RCC 7860 (cell line): Measurements from ENCODE around the gene PHKB.
A peak's percentile ranks its signal among the peaks of the same experiment; 100 is the strongest.
"Not testable (repeated sequence)": the region's sequence is repeated elsewhere in the genome, so short reads cannot be mapped to it uniquely, and the experiment has no call there.

Source experiments
- DNase-seq: peaks from one replicate; pipeline ENCODE4 v3.0.0-alpha.2; 2015; ENCODE audit warnings: low spot score
- FAIRE-seq: peaks from 2 replicates; lab custom pipeline; 2012; peaks lifted over from hg19 to GRCh38; lab: Jason Lieb, UNC

PHKB gene

DNA sequence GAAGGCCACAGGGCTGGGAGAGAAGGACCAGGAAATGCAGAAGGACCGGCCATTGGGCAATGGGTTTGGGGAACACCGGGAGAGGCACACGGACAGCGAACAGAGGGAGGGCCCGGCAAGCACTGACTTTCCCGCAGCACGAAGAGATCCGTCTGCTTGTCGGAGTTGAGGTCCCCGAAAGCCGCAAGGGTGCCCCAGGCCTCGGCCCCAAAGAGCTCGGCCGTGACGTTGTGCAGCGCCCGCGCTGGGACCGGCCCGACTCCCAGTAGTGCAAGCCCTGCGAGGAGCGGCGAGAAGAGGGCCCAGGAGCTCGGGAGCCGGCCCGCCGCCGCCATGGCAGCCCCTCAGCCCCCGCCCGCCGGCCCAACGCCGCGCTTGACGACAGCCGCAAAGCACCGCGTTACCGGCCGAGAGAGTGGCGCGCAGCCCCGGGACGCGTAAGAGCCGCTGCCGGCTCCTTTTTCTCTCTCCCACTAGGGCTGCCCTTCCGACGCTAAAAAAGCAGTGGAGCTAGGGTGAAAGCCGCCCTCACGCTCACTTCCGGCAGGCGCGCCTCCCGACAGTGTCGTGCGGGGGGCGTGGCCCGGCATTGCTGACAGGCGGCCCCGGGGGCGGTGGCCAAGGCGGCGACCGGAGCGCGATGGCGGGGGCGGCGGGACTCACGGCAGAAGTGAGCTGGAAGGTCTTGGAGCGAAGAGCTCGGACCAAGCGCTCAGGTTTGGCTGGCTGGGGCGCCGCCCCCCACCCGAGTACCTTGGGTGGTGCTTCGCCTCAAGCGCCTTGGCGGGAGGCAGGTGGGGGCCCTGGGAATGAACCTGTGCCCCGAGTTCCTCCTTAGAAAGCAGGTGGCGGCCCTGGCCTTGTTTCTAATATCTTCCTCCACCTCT is at the start of gene PHKB, which contains the start of gene ITFG1:
PHKB (plus strand) TSS at position 621 of the 887 bp plus-strand sequence; CDS start at position 641, 20 bp downstream.
ITFG1 (minus strand) TSS at position 353 of the 887 bp plus-strand sequence; CDS start at position 335, 18 bp downstream.
- FAIRE-seq, result no peak
- peak; percentile 80 for DNase-seq

DNA sequence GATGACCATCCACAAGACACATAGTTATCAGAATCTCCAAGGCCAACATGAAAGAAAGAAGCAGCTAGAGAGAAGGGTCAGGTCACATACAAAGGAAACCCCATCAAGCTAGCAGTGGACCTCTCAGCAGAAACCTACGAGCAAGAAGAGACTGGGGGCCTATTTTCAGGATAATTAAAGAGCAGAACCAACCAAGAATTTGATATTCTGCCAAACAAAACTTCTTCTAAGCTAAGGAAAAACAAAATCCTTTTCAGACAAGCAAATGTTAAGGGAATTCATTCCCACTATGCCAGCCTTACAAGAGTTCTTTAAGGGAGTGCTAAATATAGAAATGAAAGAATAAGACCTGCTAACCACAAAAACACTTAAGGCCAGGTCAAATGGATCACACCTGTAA is 48.1 kb upstream of the PHKB start:
- DNase-seq (no peak), FAIRE-seq (no peak)

DNA sequence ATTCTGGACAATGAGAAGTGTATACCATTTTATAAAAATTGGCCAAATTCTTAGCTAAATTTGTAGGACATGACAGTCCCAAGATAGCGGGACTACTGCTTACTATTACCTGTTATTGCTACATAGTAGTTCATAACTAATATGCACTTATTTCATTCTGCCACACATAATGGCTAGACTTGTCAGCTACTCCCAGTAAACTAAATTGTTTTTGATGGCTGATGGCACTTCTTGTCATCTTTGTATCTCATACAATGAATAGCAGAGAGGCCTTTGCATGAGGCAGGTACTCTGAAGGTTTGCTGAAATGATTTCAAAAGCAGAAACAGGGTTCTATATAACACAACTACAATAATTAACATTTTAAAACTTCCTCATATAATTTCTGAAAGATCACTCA is 44.3 kb upstream of the PHKB start:
- DNase-seq (no peak), FAIRE-seq (no peak)

DNA sequence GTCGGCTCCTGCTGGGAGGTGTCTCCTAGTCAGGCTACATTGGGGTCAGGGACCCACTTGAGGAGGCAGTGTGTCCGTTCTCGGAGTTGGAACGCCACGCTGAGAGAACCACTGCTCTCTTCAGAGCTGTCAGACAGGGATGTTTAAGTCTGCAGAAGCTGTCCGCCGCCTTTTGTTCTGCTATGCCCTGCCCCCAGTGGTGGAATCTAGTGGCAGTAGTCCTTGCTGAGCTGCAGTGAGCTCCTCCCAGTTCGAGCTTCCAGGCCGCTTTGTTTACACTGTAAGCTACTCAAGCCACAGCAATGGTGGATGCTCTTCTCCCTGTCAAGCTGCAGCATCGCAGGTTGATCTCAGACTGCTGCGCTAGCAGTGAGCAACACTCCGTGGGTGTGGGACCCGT is 36.3 kb upstream of the PHKB start:
- FAIRE-seq (no peak), DNase-seq (no peak)

DNA sequence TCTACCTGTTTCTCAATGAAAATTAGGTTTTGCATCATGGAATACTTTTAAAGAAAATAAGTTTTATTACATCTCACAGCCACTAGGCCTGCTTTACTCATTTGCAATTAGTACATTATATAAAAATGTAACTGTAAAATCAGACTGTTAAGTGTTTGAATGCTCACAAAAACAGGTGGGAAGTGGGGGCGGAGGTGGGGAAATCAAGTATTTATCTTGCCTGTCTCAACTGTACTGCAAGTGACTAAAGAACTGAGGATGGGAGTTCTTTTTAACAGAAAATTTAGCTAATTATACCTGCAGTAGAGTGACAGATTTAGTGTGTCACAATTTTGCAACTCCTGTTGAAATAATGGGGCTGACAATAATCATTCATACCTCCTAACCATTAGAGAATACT is 34.3 kb upstream of the PHKB start:
- FAIRE-seq, result no peak
- DNase-seq, result no peak

DNA sequence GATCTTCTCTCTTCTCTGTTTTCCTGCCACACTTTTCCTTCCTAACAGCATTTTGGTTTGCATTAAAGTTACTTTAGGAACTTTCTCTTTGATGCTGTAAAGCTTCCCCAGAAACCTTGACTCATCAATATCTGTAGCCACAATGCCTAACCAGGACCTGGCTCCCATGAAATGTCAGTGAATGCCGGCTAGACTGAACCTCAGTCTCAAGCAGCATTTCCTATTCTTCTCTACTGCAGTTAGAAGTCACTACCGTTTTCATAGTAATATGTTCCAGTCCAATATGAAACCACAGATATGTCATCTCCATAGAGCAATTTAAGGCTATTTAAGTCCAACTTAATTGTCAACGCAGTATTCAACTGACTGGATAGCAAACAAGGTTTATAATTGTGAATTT is 29.2 kb upstream of the PHKB start:
- no peak for DNase-seq
- no peak for FAIRE-seq

DNA sequence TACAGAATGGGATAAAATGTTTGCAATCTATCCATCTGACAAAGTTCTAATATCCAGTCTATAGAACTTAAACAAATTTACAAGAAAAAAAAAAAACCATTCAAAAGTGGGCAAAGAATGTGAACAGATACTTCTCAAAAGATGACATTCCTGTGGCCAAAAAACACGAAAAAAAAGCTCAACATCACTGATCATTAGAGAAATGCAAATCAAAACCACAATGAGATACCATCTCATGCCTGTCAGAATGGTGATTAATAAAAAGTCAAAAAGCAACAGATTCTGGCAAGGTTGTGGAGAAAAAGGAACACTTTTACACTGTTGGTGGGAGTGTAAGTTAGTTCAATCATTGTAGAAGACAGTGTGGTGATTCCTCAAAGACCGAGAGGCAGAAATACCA is 26.9 kb upstream of the PHKB start:
- FAIRE-seq, DNase-seq: not testable (repeated sequence)

DNA sequence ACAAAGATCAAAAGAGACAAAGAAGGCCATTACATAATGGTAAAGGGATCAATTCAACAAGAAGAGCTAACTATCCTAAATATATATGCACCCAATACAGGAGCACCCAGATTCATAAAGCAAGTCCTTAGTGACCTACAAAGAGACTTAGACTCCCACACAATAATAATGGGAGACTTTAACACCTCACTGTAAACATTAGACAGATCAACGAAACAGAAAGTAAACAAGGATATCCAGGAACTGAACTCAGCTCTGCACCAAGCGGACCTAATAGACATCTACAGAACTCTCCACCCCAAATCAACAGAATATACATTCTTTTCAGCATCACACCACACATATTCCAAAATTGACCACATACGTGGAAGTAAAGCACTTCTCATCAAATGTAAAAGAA is 21.1 kb upstream of the PHKB start:
- FAIRE-seq, DNase-seq: not testable (repeated sequence)

DNA sequence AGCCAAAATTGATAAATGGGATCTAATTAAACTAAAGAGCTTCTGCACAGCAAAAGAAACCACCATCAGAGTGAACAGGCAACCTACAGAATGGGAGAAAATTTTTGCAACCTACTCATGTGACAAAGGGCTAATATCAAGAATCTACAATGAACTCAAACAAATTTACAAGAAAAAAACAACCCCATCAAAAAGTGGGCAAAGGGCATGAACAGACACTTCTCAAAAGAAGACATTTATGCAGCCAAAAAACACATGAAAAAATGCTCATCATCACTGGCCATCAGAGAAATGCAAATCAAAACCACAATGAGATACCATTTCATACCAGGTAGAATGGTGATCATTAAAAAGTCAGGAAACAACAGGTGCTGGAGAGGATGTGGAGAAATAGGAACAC is 18.2 kb upstream of the PHKB start:
- DNase-seq, FAIRE-seq: not testable (repeated sequence)

DNA sequence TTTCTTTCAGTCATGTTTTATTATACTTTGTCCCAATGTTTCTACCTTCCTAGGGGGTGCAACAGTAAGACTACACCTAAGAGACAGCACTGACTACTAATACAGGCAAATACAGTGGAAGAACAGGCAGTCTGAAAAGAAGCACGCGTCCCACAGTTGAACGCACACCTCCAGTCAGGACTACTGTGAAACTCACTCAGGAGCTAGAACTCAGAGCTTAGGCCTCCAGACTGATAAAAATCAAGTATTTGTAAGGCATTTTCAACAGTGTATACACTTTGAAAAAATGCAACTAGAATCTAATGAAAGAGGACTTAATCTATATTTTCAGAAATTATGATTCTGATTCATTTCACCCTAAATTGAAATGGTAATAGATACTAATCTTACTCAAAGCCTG is 14.7 kb upstream of the PHKB start:
- FAIRE-seq, result no peak

DNA sequence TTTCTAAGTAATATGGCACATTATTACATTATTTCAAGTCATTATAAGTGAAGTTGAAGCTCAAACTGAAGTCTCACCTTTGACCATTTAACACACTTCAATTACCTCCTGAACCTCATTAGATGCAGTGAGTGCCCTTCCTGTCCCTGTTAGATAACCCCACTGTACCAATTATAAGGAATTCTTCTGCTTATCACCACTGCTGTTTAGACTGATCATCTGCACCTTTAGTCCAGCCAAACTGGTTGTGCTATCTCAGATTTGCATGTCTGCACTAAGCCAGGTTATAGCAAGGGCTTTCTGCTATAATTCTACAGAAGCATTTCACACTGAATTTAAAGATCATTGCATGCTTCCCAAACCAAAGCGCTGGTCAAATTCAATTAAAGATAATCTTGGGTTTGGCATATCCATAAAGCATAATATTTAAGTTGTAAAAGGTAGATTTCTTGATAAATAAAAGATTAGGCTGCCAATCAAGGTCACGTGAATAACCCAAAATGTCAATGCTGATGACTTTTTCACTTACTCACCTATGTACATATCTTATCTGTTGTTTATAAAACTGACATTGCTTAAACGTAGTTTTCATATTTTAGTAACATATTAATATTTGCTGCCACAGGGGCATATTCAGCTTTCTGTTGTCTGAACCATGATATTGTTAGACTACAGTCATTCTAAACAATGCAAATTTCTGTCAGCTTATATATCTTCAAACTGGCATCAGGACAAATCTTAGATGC is 12.1 kb upstream of the PHKB start:
- FAIRE-seq (no peak), DNase-seq (no peak)

More for the DNA sequence above, 14.7 kb upstream of the PHKB start:
- no peak for DNase-seq

DNA sequence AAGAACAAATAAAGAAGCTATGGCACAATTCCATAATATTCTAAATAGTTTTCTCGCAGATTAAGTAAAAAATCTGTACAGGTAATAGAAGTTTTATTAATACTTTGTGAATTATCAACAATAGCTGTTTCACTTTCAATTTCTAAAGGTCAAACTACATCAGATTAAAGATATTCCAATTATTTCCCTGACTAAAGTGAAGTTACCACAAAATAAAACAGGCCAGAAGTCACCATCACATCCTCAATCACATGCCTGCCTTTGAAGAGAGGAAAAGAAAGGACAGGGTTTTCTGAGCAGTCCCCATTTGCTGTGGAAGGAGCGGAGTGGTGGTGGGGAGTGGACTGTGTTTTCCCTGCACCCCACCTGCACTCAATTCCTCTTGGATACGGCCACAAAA is 11.3 kb upstream of the PHKB start:
- FAIRE-seq (no peak), DNase-seq (no peak)

DNA sequence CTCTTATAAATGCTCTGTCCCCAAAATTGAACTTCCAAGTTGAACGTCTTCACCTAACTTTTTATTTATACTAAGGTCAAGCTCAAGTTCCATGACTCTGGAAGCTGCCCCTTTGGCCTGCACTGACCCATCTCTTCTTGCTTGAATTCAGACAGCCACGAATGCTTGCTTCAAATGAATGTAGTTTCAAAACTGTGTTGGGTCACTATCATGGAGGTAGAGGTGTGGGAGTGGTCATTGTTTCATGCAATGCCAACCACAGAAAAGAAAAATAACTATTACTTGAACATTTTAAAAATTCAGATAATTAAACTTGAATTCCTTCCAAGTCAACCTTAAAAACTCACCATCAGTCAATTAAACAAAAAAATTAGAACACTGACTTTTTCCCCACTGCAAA is 2.8 kb upstream of the PHKB start:
- FAIRE-seq, result no peak
- DNase-seq, result no peak

DNA sequence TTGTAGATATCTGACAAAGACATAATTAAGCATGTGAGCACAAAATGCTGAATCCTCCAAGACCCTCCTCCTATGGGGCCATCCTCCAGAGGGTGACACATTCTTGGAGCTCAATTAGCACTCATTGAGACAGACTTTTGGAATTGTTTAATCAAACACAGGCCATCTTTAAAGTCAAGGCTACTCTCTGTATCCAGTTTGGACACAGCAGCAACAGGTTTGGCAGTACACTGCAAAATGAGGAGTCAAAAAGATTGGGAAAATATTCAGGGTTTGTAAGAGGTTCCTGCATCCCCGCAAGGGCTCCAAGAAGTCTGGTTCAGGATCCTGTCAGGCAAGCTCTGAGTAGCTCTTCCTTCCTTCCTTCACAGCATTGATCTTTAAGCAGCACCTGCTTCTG is 1.5 kb upstream of the PHKB start:
- no peak for DNase-seq
- FAIRE-seq, result no peak

DNA sequence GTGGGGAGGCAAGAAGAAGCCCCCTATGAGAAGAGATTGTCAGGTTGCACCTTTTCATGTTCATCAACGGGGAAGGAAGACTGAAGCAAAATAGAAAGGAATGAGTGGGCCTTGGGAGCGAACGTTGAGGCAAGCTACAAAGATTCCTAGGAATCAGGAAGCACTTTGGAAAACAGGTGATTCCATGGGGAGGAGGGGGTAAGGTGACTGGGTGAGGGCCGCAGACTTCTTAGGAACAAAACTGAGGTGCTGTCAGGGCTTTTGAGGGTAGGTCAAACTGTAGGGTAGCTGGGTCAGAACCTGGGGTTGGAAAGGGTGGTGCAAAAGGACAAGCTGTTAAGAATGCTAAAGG is 796 bp upstream of the PHKB start:
- DNase-seq (no peak), FAIRE-seq (no peak)

DNA sequence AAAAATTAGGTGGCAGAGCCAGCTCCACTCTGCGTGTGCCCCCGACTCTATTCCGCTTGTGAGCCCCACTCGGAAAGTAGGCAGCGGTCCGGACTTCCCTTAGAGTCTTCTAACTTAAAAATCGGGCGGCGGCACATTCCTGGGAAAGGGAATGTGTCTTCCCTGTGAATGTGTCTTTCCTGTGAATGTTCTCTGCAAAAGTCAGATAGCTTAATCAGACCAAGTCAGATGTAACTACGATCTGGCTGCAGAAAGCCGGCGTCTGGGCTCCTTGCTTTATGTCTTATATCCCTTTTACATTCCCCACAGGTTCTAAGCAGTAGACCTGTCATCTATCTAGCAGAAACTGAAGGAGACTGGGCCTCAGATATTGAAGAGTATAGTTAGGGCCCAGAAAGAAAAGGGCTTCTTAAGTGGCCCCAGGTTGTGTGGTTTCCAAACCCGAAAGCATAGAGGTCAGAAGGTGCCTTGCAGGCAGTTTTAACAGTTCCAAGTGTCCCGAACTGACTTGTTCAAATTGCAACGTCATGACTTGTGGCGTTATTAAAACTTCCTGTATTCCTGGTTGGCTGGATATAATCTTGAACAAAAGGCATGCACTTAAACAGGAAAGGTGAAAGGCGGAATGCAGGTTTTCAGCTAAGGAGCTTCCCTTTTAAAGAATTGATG is 601 bp downstream of the PHKB start:
- FAIRE-seq (peak; percentile 32), DNase-seq (peak; percentile 67)

DNA sequence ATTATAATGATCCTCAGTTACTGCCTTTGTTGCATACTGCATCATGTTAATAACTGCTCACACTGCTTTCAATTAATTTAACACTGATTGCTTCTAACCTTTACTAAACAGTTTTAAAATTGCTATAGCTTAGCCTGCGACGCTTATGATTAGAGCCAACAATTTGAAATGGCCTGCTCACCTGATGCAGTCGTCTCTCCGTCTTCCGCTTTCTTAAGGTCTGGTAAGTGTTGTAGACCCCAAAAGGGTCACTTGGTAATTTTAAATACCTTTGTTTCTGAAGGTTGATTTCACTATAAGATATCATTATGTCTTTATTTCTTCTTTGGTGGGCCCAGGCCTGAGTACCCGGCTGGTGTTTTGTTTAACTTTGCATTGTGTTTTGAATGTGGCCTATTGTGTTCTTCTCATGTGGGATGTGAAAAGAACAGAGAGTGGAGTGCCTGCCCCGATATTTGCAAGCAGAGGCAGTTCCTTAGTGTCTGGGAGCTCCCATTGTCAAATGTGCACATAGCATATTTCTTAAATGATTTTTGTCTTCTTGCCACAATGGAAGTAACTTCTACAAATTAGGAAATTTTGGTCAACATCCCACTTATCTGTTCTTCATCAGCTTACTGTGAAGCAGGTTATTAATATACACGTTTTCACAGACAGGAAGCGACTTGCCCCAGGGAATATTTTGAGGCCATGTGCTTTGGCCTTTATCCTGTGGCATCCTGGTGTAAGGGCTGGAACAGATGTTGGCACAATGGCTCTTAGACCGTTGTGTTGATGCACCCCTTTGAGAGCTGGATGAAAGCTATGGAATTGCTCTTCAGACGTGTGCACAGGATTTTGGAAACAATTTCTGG is 2.9 kb downstream of the PHKB start:
- DNase-seq (no peak), FAIRE-seq (no peak)

DNA sequence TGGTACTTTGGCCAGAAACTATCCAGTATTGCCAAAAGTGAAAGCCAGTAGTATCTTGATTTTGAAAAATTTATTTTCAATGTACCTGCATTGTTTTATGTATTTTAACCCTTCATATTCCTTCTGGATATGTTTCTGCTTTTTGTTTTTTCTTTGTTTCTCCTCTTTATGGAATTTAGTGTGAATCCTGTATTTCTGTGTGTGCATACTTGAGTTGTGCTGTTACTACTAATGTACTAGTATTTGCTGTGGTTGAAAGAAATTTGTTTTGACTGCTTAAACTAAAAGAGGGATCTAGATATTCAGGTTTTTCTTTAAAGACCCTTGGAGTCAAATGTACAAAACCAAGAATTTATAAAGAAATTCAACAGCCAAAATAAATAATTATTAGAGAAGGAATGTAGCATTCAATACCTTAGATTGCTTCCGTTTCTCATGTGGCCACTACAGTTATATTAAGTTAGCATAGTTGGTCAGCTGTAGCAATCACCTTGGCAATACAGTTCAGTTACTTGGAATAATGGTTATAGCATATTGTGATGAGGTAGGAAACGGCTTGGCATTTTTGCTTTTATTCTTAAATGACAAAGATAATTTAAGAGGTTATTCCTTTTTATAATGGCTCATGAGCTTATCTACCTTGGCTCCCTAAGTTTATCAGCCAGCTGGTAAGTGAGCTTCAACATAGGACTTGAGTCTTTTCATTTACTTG is 4.9 kb downstream of the PHKB start:
- no peak for FAIRE-seq
- DNase-seq, result no peak

DNA sequence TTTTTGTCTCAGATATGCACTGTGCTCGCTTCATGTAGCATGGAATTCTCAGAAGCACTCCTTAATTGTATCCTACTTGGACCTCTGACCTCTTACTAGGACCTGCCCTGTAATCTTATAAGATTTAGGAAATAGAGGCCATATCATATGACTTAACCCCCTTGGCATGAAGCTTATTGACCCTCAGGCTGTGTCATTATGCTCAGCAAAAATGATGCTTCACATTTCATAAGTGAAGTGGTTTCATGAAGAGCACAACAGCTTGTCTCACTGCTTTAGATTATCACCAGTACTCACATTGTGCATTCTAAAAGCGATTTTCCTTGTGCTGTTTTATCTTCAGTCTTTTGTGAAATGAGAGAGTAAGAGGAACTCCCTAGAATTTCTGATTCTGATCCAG is 6.4 kb downstream of the PHKB start:
- FAIRE-seq (no peak), DNase-seq (no peak)
